Raji (cell line): ENCODE results near the gene IMP3.

Source experiments
- POLR2A ChIP-seq: IDR thresholded peaks from 2 replicates; pipeline ENCODE4 v1.6.1; 2011; ENCODE audit warnings: low read depth, low read length, control low read depth; ENCODE audit not compliant: insufficient read depth

IMP3 gene

DNA sequence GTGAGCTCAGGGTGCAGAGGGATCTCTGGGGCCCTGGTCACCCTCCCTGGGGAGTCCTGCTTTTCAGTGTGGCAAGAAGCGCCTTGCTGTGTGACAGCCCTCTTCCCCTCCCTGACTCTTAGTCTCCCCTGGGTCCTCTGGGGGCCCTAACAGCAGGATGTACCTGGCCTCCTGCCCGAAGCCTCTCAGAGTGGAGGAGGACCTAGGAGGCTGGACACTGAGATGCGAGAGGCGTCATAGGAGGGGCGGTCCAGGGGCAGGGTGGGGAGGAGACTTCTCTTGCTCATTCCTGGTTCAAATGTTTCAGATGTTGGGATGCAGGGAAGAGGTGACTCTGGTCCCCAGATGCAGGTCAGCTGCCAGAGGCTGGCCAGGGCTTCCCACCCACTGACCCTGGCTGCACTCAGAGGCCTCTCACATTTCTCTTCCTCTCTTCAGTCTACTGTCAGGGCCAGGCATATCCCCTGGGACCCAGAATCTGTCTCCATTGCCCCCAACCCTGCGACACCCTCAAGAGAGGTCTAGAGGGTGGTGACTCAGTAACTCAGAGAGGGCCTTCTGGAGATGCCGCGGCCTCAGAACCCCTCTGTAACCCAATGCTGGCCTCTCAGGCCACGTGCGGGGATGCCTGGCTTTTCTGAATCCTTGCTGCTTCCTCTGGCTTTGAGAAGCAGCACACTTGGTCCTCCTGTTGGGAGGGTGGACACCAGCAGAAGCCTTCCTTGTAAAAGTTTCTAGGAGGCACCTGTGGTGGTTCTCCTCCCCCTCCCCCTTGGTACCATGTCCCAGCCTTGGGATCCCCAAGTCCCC is 33.6 kb upstream of the IMP3 start:
- no peak for TF ChIP-seq POLR2A

DNA sequence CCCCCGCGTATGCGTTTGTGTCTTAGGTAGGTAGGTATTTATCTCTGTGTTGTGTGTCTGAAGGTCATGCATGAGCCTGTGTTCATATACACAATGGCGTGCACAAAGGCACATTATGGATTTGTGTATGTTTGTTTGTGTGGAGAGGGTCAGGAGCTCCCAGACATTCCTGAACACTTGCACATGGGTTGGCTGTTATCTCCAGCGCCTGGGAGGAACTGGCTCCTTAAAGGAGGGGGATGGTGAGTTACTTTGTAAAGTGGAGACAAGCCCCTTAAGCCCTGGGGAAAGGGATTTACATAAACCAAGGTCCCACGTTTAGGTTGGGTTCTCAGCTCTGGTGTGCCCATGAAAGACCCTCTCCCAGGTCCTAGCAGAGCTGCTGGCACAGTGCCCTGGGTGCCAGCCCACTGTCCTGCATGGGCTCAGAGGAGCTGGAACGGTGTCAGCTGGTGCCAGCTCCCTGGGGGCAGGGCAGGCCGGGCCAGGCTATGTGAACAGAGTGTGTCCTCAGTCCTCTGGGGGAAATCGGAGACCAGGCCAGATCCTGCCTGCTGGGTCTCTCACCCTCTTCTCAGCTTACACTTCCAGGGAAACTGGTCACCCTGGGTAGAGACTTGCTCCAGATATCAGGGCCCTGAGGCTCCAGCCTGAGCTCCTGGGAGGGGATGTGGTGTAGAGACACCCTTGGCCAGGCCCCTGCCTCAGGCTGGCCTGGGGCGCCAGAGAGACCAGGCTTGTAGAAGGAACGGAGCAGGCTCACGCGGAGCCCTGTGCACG is 32.8 kb upstream of the IMP3 start:
- TF ChIP-seq POLR2A = no peak

DNA sequence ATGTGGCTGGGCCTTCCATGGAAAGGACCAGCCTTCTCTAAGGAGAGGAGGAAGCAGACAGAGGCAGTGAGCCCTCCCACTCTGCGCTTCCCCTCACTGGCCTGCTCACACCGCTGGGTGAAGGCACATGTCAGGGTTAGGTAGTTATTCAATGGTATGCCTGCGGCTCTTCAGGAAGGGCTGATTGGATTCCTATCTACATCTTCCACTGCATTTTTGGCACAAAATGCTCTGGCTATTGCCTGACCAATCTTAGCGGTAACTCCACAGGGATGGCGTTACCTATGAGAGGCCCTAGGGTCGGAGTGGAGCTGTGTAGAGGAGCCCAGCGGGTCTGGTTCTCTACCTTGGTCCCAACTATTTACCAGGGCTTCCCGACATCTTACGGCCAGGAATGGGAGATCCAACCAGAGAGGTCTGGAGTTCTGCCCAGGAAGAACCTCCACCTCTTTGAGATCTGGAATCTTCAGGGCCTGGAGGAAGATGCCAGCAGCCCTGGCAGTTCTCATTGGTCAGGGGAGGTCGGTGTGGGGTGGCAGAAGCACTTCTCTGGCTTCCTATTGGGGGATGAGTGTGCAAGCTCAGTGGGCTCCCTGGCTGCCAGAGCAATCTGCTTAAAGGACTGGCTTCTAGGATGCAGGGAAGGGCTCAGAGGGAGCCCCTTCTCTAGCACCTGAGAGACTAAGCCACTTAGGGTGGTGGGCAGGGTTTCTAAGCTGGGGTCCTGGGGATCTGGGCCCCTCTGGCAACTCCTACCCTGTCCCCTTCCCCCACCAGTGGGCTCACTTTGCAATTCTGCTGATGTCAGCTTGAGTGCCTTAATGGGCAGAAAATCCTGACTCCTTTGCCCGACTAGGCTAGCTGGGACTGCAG is 31.9 kb upstream of the IMP3 start:
- no peak for TF ChIP-seq POLR2A

DNA sequence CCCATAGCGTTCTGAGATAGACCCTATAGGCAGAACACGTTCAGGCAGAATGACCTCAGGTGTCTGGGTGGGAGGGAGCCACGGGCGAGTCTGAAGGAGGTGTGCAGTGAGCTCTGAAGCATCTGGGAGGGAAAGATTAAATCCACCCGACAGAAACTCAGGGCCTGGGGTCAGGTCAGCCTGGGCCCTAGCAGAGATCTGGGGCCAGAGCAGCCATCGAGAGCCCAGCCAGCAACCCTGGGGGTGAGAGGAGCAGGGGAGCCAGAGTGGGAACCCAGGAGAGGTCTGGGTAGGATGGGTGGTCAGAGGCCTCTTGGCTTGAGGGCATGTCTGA is 29.8 kb upstream of the IMP3 start:
- no peak for TF ChIP-seq POLR2A

DNA sequence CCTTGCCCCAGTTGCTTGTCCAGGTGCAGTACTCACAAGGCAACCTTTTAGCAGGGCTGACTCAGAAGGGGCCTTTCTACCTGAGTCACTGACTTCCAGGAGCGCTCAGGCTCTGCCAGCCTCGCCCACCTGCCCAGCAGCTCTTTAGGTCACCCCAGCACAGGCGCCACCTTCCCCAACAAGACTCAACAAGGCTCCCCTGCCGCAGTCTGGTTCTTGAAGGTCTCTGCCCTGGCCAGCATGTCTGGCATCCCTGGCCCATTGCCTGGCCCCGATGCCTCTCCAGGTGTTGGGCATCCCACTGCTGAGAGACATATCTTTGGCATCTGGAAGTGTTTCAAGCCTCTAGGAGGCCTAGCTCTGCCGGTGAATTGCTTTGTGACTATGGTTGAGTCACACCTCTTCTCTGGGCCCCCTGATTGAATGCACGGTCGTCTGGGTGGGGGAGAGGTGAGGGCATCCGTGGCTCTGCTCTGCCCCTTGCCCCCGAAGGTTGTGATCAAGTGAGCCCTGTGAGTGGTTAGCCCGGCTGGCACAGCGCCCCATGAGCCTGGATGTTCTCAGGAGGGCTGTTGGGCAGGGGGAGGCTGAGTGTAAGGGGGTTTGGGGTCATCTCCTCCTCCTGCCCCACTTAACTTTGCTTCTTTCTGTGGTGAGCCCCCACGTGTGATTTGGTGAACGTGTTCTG is 29.3 kb upstream of the IMP3 start:
- no peak for TF ChIP-seq POLR2A

DNA sequence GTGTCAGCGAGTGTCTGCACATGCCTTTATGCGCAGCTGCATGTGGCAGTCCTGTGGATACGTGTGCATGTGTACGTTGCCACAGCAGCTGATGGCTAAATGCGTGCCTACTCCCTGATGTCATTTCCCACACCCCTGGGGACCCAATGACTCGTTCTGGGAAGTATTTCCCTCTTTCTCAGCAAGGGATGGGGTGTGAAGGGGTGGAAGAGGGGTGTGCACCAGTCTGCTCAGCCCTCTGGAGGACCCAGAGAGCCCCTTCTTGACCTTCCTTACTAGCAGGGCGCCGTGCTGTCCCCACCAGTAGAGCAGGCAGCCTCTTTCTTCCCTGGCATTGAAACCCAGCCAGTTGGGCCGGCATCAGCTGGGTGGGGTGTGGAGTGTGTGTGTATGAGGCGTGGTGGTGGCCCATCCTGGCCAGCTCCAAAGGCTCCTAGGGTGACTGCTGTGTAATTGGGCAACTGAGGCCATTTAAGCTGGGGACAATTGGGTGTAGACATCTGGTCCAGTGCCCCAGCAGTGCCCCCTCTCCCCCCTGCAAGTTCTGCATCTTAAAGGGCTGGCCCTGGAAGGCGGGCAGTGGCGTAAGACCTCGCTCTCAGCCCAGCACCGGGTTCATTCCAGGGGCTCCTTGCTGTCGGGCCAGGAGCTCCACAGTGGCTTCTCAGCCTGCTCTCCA is 26.9 kb upstream of the IMP3 start:
- no peak for TF ChIP-seq POLR2A

DNA sequence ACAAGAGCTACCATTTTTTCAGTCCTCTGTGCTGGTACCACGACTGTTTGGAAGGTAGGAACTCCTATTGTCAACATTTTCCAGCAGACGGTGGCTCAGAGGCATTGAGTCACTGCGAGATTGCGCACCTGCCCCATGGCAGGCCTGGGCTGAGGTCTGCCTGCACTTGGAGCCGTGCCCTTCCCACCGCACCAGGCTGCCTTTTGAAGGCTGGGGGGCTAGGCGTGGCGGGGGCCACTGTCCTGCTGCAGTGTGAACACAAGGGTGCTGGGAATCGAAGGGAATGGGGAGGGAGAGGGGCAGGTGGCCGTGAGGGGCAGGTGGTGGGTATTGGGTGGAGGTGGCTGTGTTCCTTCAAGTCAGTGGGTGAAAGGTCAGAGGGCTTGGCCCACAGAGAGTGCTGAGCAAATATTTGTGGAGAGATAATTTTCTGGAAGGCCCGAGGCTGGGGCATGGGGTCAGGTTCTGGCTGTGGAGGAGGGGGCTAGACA is 24.0 kb upstream of the IMP3 start:
- TF ChIP-seq POLR2A = no peak

DNA sequence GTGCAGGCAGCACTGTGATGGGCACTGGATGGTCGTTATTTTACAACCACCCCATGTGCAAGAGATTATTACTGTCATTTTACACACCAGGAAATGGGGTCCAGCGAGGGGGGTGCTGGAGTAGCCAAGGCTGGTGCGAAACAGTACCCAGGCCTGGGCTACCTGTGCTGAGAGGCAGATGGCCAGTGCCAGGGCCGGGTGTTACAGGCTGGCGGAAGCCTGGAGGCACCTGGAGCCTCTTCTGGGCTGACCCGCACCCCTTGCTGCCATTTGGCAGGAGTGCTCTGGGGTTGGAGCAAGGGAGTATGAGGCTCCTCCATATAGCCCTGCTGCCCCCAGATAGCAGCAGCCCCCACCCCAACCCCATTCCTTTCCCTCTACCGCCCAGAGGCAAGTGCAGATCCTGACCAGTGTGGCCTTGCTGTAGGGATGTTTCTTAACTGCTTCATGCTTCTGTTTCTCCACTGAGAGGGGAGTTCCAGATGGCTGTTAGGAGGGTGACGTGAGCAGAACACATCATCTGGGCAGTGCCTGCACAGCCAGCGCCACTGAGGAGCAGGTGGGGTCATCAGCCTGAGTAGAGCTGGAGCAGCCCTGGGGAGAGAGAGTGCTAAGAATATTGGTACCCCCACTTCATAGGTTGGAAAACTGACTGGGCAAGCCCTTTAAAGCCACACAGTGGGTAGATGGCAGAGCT is 22.9 kb upstream of the IMP3 start:
- no peak for TF ChIP-seq POLR2A

DNA sequence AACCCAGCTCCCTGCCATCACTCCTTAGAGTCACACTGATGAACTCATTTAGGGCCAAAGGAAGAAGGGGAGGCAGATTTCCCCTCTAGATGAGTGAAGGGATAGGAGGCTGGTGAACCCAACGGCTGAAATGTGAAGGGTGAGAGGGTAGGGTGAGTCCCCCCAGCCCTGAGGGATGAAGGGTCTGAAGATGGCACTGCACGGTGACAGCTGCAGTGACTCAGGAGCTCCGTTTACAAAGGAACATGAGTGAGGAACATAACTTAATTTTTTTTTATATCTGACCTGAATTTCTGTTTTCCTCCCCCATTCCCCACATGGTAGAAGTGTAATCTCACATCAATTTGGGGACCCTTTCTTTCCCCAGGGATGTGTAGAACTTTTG is 21.7 kb upstream of the IMP3 start:
- TF ChIP-seq POLR2A = no peak

DNA sequence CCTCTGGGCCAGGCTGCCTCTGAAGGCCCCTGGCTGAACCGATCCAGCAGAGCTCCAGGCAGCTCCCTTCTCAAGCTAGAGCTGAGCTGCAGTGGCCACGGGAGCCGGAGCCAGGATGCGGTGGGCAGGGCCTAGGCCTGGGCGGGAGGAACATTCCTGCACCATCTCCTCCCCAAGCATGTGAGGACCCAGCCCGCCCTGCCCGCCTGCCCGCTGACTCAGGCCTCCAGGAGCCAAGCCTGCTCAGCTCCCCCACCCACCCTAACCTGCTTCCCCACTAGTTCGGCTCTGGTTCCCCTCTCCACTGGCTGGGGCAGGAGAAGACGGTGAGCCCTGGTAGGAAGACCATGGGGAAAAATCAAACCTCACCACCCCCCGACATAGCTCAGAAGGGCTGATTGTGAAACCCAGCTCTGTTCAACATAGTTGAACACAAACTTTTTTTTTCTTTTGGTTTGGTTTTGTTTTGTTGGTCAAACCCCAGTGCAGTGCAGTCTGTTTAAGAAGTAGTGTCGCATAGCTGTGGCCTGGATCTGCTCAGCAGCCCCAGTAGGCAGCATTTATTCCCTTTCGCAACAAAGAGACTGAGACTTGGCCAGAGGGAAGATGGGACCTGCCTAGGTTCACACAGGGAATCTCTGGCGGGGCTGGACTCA is 21.2 kb upstream of the IMP3 start:
- TF ChIP-seq POLR2A = no peak

DNA sequence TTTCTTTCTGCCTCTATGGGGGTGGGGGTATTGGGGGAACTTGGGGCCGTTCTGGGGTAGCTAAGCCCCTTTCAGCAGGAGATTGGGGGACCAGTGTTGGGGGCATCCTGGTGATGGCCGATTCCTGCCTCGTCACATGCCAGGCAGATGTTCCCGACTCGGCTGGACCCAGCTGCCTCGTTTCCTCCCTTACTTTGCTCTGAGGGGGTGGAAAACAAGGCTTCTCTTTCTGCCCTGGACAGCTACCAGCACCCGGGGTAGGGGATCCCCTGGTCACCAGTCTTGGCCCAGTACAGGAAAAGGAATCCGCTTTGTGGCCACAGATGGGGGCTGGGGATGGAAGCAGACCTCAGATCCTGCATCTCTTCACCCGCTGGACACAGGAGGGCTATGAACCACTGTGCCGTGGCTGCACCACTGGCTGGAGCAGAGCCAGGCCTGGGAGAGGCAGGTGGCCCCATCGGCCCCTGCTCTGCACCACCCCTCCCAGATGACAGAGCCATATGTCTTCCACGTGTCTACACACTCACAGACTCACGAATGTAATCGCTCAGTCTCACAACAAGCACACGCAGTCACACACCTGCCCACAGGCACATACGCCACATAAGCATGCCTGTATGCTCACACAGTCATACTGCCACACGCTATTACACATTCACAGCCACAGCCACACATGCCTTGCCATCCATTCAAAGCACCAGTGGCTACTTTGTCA is 20.1 kb upstream of the IMP3 start:
- no peak for TF ChIP-seq POLR2A

DNA sequence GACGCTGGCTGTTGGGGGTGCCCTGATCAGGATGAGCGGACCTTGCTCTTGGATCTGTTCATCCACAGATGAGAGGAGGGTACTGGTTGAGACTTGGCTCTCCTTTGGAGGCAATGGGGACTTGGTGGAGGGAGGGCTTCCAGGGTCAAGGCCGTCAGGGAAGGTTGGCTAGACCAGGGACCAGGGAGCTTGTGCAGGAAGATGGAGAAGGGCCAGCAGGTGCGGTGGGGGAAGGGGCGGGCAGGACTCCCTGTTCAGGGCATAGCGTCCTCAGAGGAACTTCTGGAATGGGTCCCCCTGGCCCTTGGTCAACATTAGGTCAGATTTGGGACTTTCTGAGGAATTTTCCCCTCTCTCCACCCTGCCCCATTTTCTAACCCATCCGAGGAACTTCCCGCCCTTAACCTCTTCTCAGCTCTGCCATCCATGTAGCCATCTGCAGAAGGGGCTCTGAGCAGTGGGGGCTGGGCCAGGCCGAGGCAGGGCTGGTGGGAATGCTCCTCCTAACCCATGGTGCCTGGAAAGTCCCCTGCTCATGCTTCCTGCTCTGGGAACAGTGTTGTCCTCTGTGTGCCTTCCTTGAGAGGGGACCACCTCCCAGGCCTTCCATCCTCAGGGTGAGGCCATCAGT is 19.2 kb upstream of the IMP3 start:
- TF ChIP-seq POLR2A = no peak
